NB4 (cell line): ENCODE measurements around the gene ZNF296.

Experiments
- DNase-seq: peaks from one replicate; pipeline ENCODE4 v3.0.0; 2010; ENCODE audit warnings: low read depth
- H3K4me3 ChIP-seq: one replicate; pipeline ENCODE4 v1.5.1; 2011; ENCODE audit warnings: mild to moderate bottlenecking, low read depth, low read length, moderate library complexity
- MYC ChIP-seq: IDR thresholded peaks from 2 replicates; pipeline ENCODE4 v1.6.1; 2011; ENCODE audit warnings: low read depth, low read length
- POLR2A ChIP-seq: IDR thresholded peaks from 2 replicates; pipeline ENCODE4 v1.6.1; 2011; ENCODE audit warnings: mild to moderate bottlenecking; ENCODE audit not compliant: insufficient read length; ENCODE audit errors: extremely low read depth
- TF ChIP-seq, protein P1 (sequence below): IDR thresholded peaks from one replicate; pipeline ENCODE4 v1.5.1; 2012; ENCODE audit warnings: low read depth, low read length
- TF ChIP-seq, protein P2 (sequence below): IDR thresholded peaks from 2 replicates; pipeline ENCODE4 v1.6.1; 2011; ENCODE audit warnings: low read depth, low read length

ZNF296 gene

DNA sequence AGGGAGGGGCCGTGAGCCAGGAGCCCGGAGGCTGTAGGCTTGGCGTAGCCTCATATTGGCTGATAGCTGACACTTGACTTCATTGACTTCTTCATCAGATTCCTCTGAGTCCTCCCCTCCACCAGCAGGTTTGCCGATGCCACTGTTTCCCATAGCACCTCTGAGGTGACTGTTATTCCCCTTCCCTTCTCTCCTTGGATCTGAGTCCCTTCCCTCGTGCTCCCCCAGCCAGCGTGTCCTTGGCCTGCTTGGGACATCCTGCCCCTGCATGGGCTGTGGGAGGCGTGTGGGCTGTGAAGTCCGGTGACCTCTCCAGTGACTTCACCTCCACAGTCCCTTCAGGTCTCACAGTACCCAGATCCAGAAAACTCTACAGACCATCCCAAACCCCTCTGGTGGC is 25.5 kb upstream of the ZNF296 start:
- no peak overlapping the region for H3K4me3 ChIP-seq
- no peak for DNase-seq
- TF ChIP-seq, protein P1, sequence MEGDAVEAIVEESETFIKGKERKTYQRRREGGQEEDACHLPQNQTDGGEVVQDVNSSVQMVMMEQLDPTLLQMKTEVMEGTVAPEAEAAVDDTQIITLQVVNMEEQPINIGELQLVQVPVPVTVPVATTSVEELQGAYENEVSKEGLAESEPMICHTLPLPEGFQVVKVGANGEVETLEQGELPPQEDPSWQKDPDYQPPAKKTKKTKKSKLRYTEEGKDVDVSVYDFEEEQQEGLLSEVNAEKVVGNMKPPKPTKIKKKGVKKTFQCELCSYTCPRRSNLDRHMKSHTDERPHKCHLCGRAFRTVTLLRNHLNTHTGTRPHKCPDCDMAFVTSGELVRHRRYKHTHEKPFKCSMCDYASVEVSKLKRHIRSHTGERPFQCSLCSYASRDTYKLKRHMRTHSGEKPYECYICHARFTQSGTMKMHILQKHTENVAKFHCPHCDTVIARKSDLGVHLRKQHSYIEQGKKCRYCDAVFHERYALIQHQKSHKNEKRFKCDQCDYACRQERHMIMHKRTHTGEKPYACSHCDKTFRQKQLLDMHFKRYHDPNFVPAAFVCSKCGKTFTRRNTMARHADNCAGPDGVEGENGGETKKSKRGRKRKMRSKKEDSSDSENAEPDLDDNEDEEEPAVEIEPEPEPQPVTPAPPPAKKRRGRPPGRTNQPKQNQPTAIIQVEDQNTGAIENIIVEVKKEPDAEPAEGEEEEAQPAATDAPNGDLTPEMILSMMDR, result no peak
- TF ChIP-seq POLR2A (no peak), MYC (no peak)
- TF ChIP-seq, protein P2, sequence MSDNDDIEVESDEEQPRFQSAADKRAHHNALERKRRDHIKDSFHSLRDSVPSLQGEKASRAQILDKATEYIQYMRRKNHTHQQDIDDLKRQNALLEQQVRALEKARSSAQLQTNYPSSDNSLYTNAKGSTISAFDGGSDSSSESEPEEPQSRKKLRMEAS, result no peak

DNA sequence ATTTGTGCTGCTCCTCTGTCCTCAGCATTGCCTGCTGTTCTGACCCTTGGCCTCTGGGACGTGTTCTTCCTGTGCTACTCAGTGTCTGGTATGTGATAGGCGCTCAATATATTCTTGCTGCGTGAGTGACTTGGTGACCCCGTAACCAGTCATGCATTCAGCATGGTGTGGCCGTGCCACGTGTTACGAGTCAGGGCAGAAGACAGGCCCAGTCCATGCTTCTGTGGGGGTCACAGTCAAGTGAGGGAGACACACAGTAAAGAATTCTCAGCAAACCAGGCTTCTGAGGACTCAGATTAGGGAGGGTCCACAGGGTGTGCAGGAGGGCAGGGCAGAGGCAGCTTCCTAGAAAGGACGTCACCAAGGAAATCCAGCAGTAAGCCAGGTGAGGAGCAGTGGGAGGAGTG is 24.6 kb upstream of the ZNF296 start:
- no peak overlapping the region for H3K4me3 ChIP-seq
- DNase-seq, result no peak
- TF ChIP-seq MYC (no peak), POLR2A (no peak)
- TF ChIP-seq, protein P2, result no peak
- TF ChIP-seq, protein P1, result no peak

DNA sequence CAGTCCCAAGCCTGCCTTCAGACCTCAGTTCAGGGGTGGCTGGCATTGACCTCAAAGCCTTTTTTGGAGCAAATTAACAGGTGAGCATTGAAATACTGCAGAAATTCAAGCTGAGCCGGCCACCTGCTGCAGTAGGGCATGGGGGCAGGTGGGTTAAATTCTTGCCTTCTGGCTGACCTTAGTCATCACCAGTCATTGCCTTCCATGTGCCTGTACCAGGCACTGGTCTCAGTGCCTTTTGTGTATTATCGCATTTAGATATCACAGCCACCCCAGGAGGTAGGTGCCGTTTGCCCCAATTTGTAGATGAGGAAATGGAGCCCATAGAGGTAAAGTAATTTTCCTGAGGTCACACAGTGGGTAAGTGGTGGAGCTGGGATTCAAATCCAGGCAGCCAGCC is 23.9 kb upstream of the ZNF296 start:
- H3K4me3 ChIP-seq, result no peak overlapping the region
- no peak for DNase-seq
- TF ChIP-seq POLR2A (no peak), MYC (no peak)
- TF ChIP-seq, protein P2, result no peak
- TF ChIP-seq, protein P1, result no peak

DNA sequence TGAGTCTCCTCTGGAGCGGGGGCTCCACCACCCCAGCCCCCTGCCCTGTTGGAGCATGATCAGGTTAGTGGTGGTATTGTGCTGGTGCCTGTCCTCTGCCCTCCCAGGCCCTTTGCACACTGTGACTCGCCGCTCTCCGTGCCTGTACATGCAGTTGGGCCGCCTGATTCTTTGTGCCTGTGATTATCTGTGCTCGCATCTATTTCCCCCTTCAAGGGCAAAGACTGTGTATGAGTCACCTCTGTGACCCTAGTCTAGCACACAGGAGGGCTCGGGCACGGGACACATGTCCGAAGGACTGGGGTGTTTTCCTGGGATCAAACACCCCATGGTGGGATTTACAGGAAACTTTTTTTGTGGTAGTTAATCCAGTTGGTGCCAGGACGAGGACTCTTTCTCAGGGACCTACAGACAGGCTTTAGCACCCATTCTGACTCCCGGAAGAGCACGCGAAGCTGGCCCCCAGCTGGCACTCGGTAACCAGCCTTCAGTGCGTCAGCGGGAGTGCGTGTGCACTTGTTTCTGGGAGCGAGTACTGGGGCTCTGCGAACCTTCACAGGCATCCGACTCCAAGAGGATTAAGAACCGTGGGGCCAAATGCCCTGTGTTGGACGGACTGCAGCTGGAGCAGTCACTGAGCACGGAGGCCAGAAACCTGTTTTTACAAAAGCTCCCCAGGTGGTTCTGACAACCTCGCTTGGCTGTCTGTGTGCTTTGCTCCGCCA is 23.4 kb upstream of the ZNF296 start:
- no peak for TF ChIP-seq POLR2A
- TF ChIP-seq, protein P1, result no peak
- TF ChIP-seq, protein P2, result no peak
- no peak for TF ChIP-seq MYC
- H3K4me3 ChIP-seq, result no peak overlapping the region
- no peak for DNase-seq

DNA sequence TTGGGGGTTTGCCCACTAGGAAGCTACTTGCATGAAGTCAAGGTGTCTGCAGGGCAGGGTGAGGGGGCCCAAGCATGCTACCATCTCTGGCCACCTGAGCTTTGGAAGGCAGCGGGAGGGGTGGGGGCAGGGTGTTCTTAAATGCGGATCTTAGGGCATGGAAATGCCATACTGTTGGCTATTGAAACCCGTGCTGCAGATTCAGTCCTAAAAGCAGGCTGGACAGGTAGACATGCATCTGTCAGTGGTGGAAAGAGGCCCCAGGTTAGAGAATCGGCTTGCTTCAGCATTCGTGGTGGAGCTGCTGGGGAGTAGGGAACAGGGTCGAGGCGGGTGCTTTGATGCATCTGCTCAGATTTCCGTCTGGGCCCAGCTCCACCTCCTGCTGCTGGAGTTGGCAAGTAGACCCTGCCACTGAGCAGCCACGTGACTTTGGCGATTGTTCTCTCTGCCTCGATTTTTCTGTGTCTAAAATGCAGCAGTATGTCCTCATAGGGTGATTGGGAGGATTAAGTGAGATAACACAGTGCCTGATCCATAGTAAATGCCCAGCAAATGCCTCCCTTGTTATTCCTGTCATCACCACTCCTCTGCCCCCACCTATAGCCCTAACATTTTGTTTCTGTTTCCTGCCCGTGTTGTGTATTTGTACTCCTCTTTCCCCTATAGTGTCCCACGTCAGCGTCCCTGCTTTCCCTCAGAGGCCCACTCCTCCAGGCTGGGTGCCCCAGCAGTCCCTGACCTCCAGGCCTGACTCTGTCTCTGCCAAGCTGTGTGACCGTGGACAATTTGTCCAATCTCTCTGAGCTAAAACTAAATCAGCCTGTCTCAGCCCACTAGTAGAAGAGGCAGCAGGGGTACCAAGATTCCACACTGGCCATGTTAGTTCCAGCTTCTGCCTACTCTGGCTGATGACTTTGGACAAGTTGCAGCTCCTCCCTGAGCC is 22.5 kb upstream of the ZNF296 start:
- DNase-seq, result no peak
- no peak overlapping the region for H3K4me3 ChIP-seq
- TF ChIP-seq MYC, result no peak
- TF ChIP-seq, protein P2, result no peak
